H1 (cell line): Measurements from ENCODE around the gene HPN. TPM values are rescaled to one million over a fixed set of nuclear protein-coding genes. Genes with fewer than 3 reads are reported as not detected.

Experiments
- CTCF ChIA-PET: fragments of 300-600 bp; sonication (Branson Sonifier 250); formaldehyde crosslinking; loops from one replicate; lab custom pipeline; 2021; ENCODE audit not compliant: partially characterized antibody; lab: Charles Lee
- POLR2A ChIA-PET: fragments of 300-600 bp; sonication (Branson Sonifier 250); formaldehyde crosslinking; loops from one replicate; lab custom pipeline; 2021; ENCODE audit warnings: inconsistent platforms; ENCODE audit not compliant: partially characterized antibody; lab: Charles Lee
- DNase-seq, 2 experiments: peaks; one replicate each; pipeline versions ENCODE4 v3.0.0 to v3.0.0-alpha.2; 2010 to 2022; ENCODE audit warnings: low spot score in 2 of 2, low read depth in 1 of 2, mixed read lengths in 1 of 2
- FAIRE-seq: peaks from 2 replicates; lab custom pipeline; 2011; peaks lifted over from hg19 to GRCh38; lab: Jason Lieb, UNC
- H2AFZ ChIP-seq: 2 replicates; pipeline ENCODE4 v1.8.1; 2012; ENCODE audit warnings: low read length, inconsistent platforms
- H2AK5ac ChIP-seq: 2 replicates; pipeline ENCODE4 v1.6.1; 2013; ENCODE audit warnings: low read depth, low read length
- H2BK120ac ChIP-seq: replicated peaks from 2 replicates; pipeline ENCODE3; 2013; ENCODE audit warnings: low read depth, low read length, inconsistent platforms
- H2BK12ac ChIP-seq: 2 replicates; pipeline ENCODE4 v1.6.1; 2013; ENCODE audit warnings: low read depth, low read length
- H2BK15ac ChIP-seq: 2 replicates; pipeline ENCODE4 v1.6.1; 2013; ENCODE audit warnings: low read length
- H2BK20ac ChIP-seq: 2 replicates; pipeline ENCODE4 v1.6.1; 2013; ENCODE audit warnings: low read length
- H2BK5ac ChIP-seq: 2 replicates; pipeline ENCODE4 v1.6.1; 2013; ENCODE audit warnings: low read depth, low read length
- H3K14ac ChIP-seq: 2 replicates; pipeline ENCODE4 v1.6.1; 2013; ENCODE audit warnings: inconsistent platforms; ENCODE audit not compliant: insufficient read length
- H3K18ac ChIP-seq: 2 replicates; pipeline ENCODE4 v1.6.1; 2013; ENCODE audit warnings: low read length; ENCODE audit errors: extremely low read depth
- H3K23ac ChIP-seq: 2 replicates; pipeline ENCODE4 v1.6.1; 2013; ENCODE audit warnings: inconsistent platforms; ENCODE audit not compliant: insufficient read length
- H3K23me2 ChIP-seq: 2 replicates; pipeline ENCODE4 v1.6.1; 2013; ENCODE audit warnings: low read depth, low read length
- H3K27ac ChIP-seq: 2 replicates; pipeline ENCODE4 v1.6.1; 2011; ENCODE audit warnings: low read depth, low read length, inconsistent platforms
- H3K27me3 ChIP-seq, 4 experiments: replicated peaks in 1 of 4; 1 replicate in 1 of 4; 2 replicates in 3 of 4; pipeline versions ENCODE4 v1.6.1 to v1.8.1; 2011 to 2013; ENCODE audit warnings: low read length in 3 of 4, mild to moderate bottlenecking in 3 of 4, inconsistent platforms in 2 of 4, mixed read lengths in 2 of 4, moderate library complexity in 1 of 4; ENCODE audit not compliant: control insufficient read depth in 3 of 4, insufficient read depth in 3 of 4; ENCODE audit errors: extremely low read depth in 1 of 4
- H3K36me3 ChIP-seq, 4 experiments: 2 replicates each; pipeline versions ENCODE4 v1.6.1 to v1.8.1; 2011 to 2013; ENCODE audit warnings: mild to moderate bottlenecking in 4 of 4, low read length in 3 of 4, moderate library complexity in 2 of 4, control low read depth in 1 of 4, inconsistent platforms in 1 of 4; ENCODE audit not compliant: insufficient read depth in 4 of 4, control insufficient read depth in 2 of 4
- H3K4ac ChIP-seq: replicated peaks from 2 replicates; pipeline ENCODE3; 2013; ENCODE audit warnings: low read length, low read depth, mixed read lengths, inconsistent platforms; ENCODE audit not compliant: insufficient read length
- H3K4me1 ChIP-seq, 4 experiments: replicated peaks in 1 of 4; 1 replicate in 1 of 4; 2 replicates in 3 of 4; pipeline versions ENCODE4 v1.6.1 to v1.8.1; 2011 to 2013; ENCODE audit warnings: low read length in 3 of 4, inconsistent platforms in 2 of 4, mixed read lengths in 1 of 4; ENCODE audit not compliant: insufficient read depth in 4 of 4, control insufficient read depth in 3 of 4
- H3K4me2 ChIP-seq, 2 experiments: 2 replicates each; pipeline versions ENCODE4 v1.6.1 to v1.8.1; 2011 to 2013; ENCODE audit warnings: low read depth in 2 of 2, low read length in 2 of 2, control low read depth in 1 of 2, inconsistent platforms in 1 of 2, mild to moderate bottlenecking in 1 of 2; ENCODE audit not compliant: insufficient read depth in 1 of 2
- H3K4me3 ChIP-seq, 4 experiments: fragments of 200-600, 300-600 bp in 1 of 4; sonication (generic), shearing (Covaris generic), sonication (Bioruptor Twin) in 1 of 4; 2 replicates each; pipeline versions ENCODE4 v1.5.1 to v1.8.1; 2011 to 2016; ENCODE audit warnings: low read length in 4 of 4, low read depth in 3 of 4, control low read depth in 2 of 4, inconsistent platforms in 2 of 4, mild to moderate bottlenecking in 2 of 4, mixed read lengths in 1 of 4, moderate library complexity in 1 of 4; ENCODE audit not compliant: insufficient read depth in 2 of 4; ENCODE audit errors: extremely low read depth in 1 of 4
- H3K56ac ChIP-seq: replicated peaks from 2 replicates; pipeline ENCODE3; 2013; ENCODE audit warnings: low read depth, mild to moderate bottlenecking, mixed read lengths, low read length, inconsistent platforms; ENCODE audit not compliant: insufficient read length
- H3K79me1 ChIP-seq: 2 replicates; pipeline ENCODE4 v1.6.1; 2013; ENCODE audit warnings: low read depth, low read length, control low read depth
- H3K79me2 ChIP-seq, 2 experiments: 2 replicates each; pipeline versions ENCODE4 v1.6.1 to v1.8.1; 2012 to 2013; ENCODE audit warnings: low read length in 2 of 2, mild to moderate bottlenecking in 2 of 2, inconsistent platforms in 1 of 2; ENCODE audit not compliant: insufficient read depth in 2 of 2, control insufficient read depth in 1 of 2
- H3K9ac ChIP-seq, 4 experiments: replicated peaks in 1 of 4; 1 replicate in 1 of 4; 2 replicates in 3 of 4; pipeline versions ENCODE4 v1.6.1 to v1.8.1; 2011 to 2013; ENCODE audit warnings: low read depth in 3 of 4, low read length in 3 of 4, control low read depth in 2 of 4, mild to moderate bottlenecking in 2 of 4, moderate library complexity in 2 of 4, inconsistent platforms in 1 of 4; ENCODE audit errors: extremely low read depth in 1 of 4
- H3K9me3 ChIP-seq, 2 experiments: 2 replicates each; pipeline versions ENCODE4 v1.6.1 to v1.8.1; 2012 to 2013; ENCODE audit warnings: mild to moderate bottlenecking in 2 of 2, moderate library complexity in 2 of 2, control low read depth in 1 of 2, inconsistent platforms in 1 of 2, low read depth in 1 of 2, low read length in 1 of 2, mixed read lengths in 1 of 2; ENCODE audit not compliant: insufficient read depth in 2 of 2
- H4K20me1 ChIP-seq, 2 experiments: replicated peaks in 1 of 2; 2 replicates each; pipeline versions ENCODE3 to v1.8.1; 2011 to 2013; ENCODE audit warnings: inconsistent platforms in 2 of 2, low read length in 2 of 2, mild to moderate bottlenecking in 1 of 2; ENCODE audit not compliant: insufficient read depth in 2 of 2, control insufficient read depth in 1 of 2
- H4K5ac ChIP-seq: 2 replicates; pipeline ENCODE4 v1.6.1; 2013; ENCODE audit warnings: low read length, low read depth, mixed read lengths, inconsistent platforms; ENCODE audit not compliant: insufficient read length
- H4K8ac ChIP-seq: 2 replicates; pipeline ENCODE4 v1.8.0; 2013; ENCODE audit warnings: mild to moderate bottlenecking, moderate library complexity, low read length, inconsistent platforms; ENCODE audit not compliant: insufficient read depth; ENCODE audit errors: extremely low read depth
- H4K91ac ChIP-seq: replicated peaks from 2 replicates; pipeline ENCODE3; 2013; ENCODE audit warnings: low read length, mixed read lengths, inconsistent platforms; ENCODE audit not compliant: insufficient read length
- ASH2L ChIP-seq: fragments of 200-600, 300-600 bp; sonication (generic); IDR thresholded peaks from one replicate; pipeline ENCODE4 v1.7.1; 2017; ENCODE audit warnings: low read length
- CBX8 ChIP-seq: fragments of 300-800, 300-1000 bp; sonication (generic); IDR thresholded peaks from 2 replicates; pipeline ENCODE4 v1.7.1; 2016; ENCODE audit warnings: low read depth, low read length, borderline replicate concordance
- CREB1 ChIP-seq: IDR thresholded peaks from 2 replicates; pipeline ENCODE4 v1.6.1; 2012; ENCODE audit warnings: inconsistent platforms
- EZH2 ChIP-seq: fragments of 200-600 bp; sonication (generic); IDR thresholded peaks from 2 replicates; pipeline ENCODE4 v1.7.1; 2012; ENCODE audit warnings: low read depth, mild to moderate bottlenecking, moderate library complexity, low read length, inconsistent platforms; ENCODE audit not compliant: severe bottlenecking
- FOSL1 ChIP-seq: IDR thresholded peaks from 2 replicates; pipeline ENCODE4 v1.6.1; 2011; ENCODE audit warnings: mild to moderate bottlenecking, low read depth, low read length, moderate library complexity; ENCODE audit not compliant: insufficient read depth
- HDAC6 ChIP-seq: IDR thresholded peaks from one replicate; pipeline ENCODE4 v1.7.1; 2012; ENCODE audit warnings: low read depth, mild to moderate bottlenecking, inconsistent platforms, low read length, moderate library complexity
- SIN3A ChIP-seq, 2 experiments: IDR thresholded peaks in 1 of 2; conservative IDR thresholded peaks in 1 of 2; 2 replicates each; pipeline ENCODE4 v1.6.1; 2011 to 2012; ENCODE audit warnings: low read length in 2 of 2, improper control_type of control experiment in 1 of 2, low read depth in 1 of 2, mild to moderate bottlenecking in 1 of 2
- SUZ12 ChIP-seq: fragments of 200-600 bp; sonication (generic); IDR thresholded peaks from 2 replicates; pipeline ENCODE4 v1.6.1; 2012; ENCODE audit warnings: mild to moderate bottlenecking, inconsistent platforms, low read length, moderate library complexity, mixed read lengths
- TAF1 ChIP-seq: IDR thresholded peaks from 2 replicates; pipeline ENCODE4 v1.6.1; 2011; ENCODE audit warnings: mild to moderate bottlenecking, low read depth, low read length
- TEAD4 ChIP-seq: IDR thresholded peaks from 2 replicates; pipeline ENCODE4 v1.6.1; 2012; ENCODE audit warnings: low read depth, low read length, inconsistent platforms, mixed read lengths
- ZNF274 ChIP-seq: IDR thresholded peaks from 2 replicates; pipeline ENCODE4 v1.7.0; 2012; ENCODE audit warnings: low read length, borderline replicate concordance; ENCODE audit errors: extremely low read depth
- WGBS, 2 experiments: shearing (Covaris generic) in 1 of 2; methylation state at CpG; one replicate each; pipeline versions ENCODE4 v1.1.6 to v1.1.7; 2013 to 2015; ENCODE audit warnings: low lambda C conversion rate in 2 of 2, mixed read lengths in 2 of 2, inconsistent platforms in 1 of 2, low coverage in 1 of 2, missing lambda C conversion rate in 1 of 2; ENCODE audit not compliant: insufficient replicate concordance in 2 of 2, insufficient coverage in 1 of 2, insufficient read length in 1 of 2; ENCODE audit errors: extremely low coverage in 1 of 2, missing lambda C conversion rate in 1 of 2; 5-methylcytosine and 5-hydroxymethylcytosine counted together
- polyA plus RNA-seq, 7 experiments: library from polyadenylated mRNA; depleted of rRNA in 3 of 7; stranded (reverse) in 5 of 7; unstranded in 2 of 7; fragments of >200 nt in 5 of 7; fragments of 200-250 nt in 2 of 7; gene quantifications; 1 replicate in 5 of 7; 2 replicates in 1 of 7; 4 replicates in 1 of 7; pipeline versions ENCODE4 v1.2.1 to v1.2.3, GENCODE V29; 2011 to 2013; ENCODE audit warnings: missing spikeins in 2 of 7, mixed read lengths in 2 of 7
- total RNA-seq: library from RNA; stranded (reverse); fragmentation: NEBNext Ultra II Directional; extraction: Animal tissue kit (Norgen Biotek cat#: 25700); gene quantifications from 2 replicates; pipeline ENCODE4 v1.2.1, GENCODE V29; 2021

HPN gene
- total and polyA plus RNA-seq, 2 of the 8 experiments (the other 6 are each of a cell fraction or from before 2014, with no cell fraction given): 14.7 to 33.7 TPM

- no peak overlapping the region for H3K4me2 ChIP-seq
- H3K4me3 ChIP-seq: no peak overlapping the region
- H3K79me2 ChIP-seq: no peaks in the 10 kb centered on the region
- H3K27ac ChIP-seq: no peak overlapping the region
- H3K23ac ChIP-seq: no peak overlapping the region
- FAIRE-seq (no peak), DNase-seq (no peak)
- no peaks in the 10 kb centered on the region for H4K20me1 ChIP-seq
- no peak overlapping the region for H2AK5ac ChIP-seq
- no peak overlapping the region for H4K8ac ChIP-seq
- ChIA-PET POLR2A (interaction anchor here (0.7 to 3.8 kb wide), 8 partner anchors 9 to 554 kb away, joined by 3 to 18 read pairs (median 4); no protein-coding TSS in a partner anchor), CTCF (interaction anchor here (0.6 to 13.0 kb wide), 7 partner anchors 9 to 450 kb away, joined by 3 to 56 read pairs (median 3); partner anchors contain the start of gene LGI4)
- H2BK20ac ChIP-seq: no peak overlapping the region
- no peak overlapping the region for H3K4ac ChIP-seq
- H3K79me1 ChIP-seq: no peaks in the 10 kb centered on the region
- no peak overlapping the region for H2BK12ac ChIP-seq
- H3K56ac ChIP-seq: no peak overlapping the region
- no peaks in the 10 kb centered on the region for H3K27me3 ChIP-seq
- H3K9ac ChIP-seq: no peak overlapping the region
- H3K36me3 ChIP-seq: no peaks in the 10 kb centered on the region; a peak in 1 of 8 replicates
- no peak overlapping the region for H4K5ac ChIP-seq
- H3K18ac ChIP-seq: no peak overlapping the region
- no peak overlapping the region for H2BK120ac ChIP-seq
- no peak for TF ChIP-seq CBX8
- no peak for TF ChIP-seq TAF1
- no peak for TF ChIP-seq CREB1
- no peak for TF ChIP-seq FOSL1
- no peak for TF ChIP-seq SUZ12
- no peak for TF ChIP-seq TEAD4
- TF ChIP-seq EZH2: no peak
- no peak for TF ChIP-seq SIN3A (conservative IDR thresholded peaks at IDR 0.05 in 1 of 2, IDR thresholded peaks at IDR 0.05 in 1 of 2; ENCODE audit: low read depth in 1 of 2, low read length in 2 of 2)
- no peak for TF ChIP-seq ASH2L
- TF ChIP-seq HDAC6: no peak
- no peak for TF ChIP-seq ZNF274
- TF ChIP-seq, all 59 proteins: peak for 0
- Histone ChIP-seq H2BK5ac (no peak overlapping the region), H4K91ac (no peak overlapping the region), H3K14ac (no peak overlapping the region), H3K23me2 (no peaks in the 10 kb centered on the region), H3K4me1 (peaks cover 0 to 11% (median 2%) of the 10 kb centered on the region in 4 experiments; a peak in 5 of 7 replicates), H2BK15ac (no peak overlapping the region), H3K9me3 (no peaks in the 10 kb centered on the region), H2AFZ (no peak overlapping the region)
- WGBS, 2 experiments: 81% methylated on average over 8 of the region's 8 CpGs; no CpG with 5 or more reads in 1 of the 2 experiments
Observed at GRCh38 chr19:35052599-35053190, 11.2 kb downstream of the HPN start.
